GM19351 (cell line): ENCODE measurements around the gene SPATA6L.

Experiments used
- ATAC-seq: cut with Tn5 transposase; IDR thresholded peaks from one replicate; pipeline ENCODE4 v1.9.1; 2021; ENCODE audit warnings: mild to moderate bottlenecking, moderate library complexity; ENCODE audit not compliant: unreplicated experiment

The SPATA6L gene

GRCh38 chr9:4666042-4666699 lies at the start of gene SPATA6L:
TSS of gene SPATA6L (minus strand) at chr9:4666480. CDS start at chr9:4666250, 230 bp downstream.
- ATAC-seq, result peak; percentile 38

- ATAC-seq, result no peak
Observed at GRCh38 chr9:4714266-4715016, 48.2 kb upstream of the SPATA6L start.

GRCh38 chr9:4713849-4714248 lies 47.6 kb upstream of the SPATA6L start:
- no peak for ATAC-seq

GRCh38 chr9:4709380-4709779 lies 43.1 kb upstream of the SPATA6L start:
- ATAC-seq, result no peak

GRCh38 chr9:4706971-4707622 lies 40.8 kb upstream of the SPATA6L start:
- no peak for ATAC-seq

GRCh38 chr9:4706021-4706420 lies 39.7 kb upstream of the SPATA6L start:
- ATAC-seq, result no peak

GRCh38 chr9:4704129-4704528 lies 37.8 kb upstream of the SPATA6L start:
- ATAC-seq, result no peak

GRCh38 chr9:4701526-4701925 lies 35.2 kb upstream of the SPATA6L start:
- ATAC-seq, result no peak

- ATAC-seq, result no peak
Observed at GRCh38 chr9:4700932-4701331, 34.7 kb upstream of the SPATA6L start.

GRCh38 chr9:4700091-4700490 lies 33.8 kb upstream of the SPATA6L start:
- no peak for ATAC-seq

GRCh38 chr9:4691795-4692194 lies 25.5 kb upstream of the SPATA6L start:
- ATAC-seq, result no peak

- peak; percentile 51 for ATAC-seq
Observed at GRCh38 chr9:4690144-4690543, 23.9 kb upstream of the SPATA6L start.

- ATAC-seq, result peak; percentile 66
Observed at GRCh38 chr9:4689687-4690104, 23.4 kb upstream of the SPATA6L start.

- ATAC-seq, result no peak
Observed at GRCh38 chr9:4689021-4689420, 22.7 kb upstream of the SPATA6L start.

- ATAC-seq, result no peak
Observed at GRCh38 chr9:4686584-4686983, 20.3 kb upstream of the SPATA6L start.

GRCh38 chr9:4686112-4686511 lies 19.8 kb upstream of the SPATA6L start:
- no peak for ATAC-seq

GRCh38 chr9:4684820-4685219 lies 18.5 kb upstream of the SPATA6L start:
- ATAC-seq, result no peak

- ATAC-seq, result no peak
Observed at GRCh38 chr9:4680750-4681149, 14.5 kb upstream of the SPATA6L start.

GRCh38 chr9:4680173-4680525 lies 13.9 kb upstream of the SPATA6L start:
- peak; percentile 0 for ATAC-seq

GRCh38 chr9:4679268-4680172 lies 13.2 kb upstream of the SPATA6L start, which contains the start of gene CDC37L1:
TSS of gene CDC37L1 (plus strand) at chr9:4679569. CDS start at chr9:4679768, 199 bp downstream.
- ATAC-seq, result peak; percentile 96
